ENCODE data around the gene TIMMDC1. TPM values are rescaled to one million over a fixed set of nuclear protein-coding genes. Genes with fewer than 3 reads are reported as not detected.

TIMMDC1 gene
- total and polyA plus RNA-seq, 2 donors from 2014 or later = 114 to 169 TPM

DNA sequence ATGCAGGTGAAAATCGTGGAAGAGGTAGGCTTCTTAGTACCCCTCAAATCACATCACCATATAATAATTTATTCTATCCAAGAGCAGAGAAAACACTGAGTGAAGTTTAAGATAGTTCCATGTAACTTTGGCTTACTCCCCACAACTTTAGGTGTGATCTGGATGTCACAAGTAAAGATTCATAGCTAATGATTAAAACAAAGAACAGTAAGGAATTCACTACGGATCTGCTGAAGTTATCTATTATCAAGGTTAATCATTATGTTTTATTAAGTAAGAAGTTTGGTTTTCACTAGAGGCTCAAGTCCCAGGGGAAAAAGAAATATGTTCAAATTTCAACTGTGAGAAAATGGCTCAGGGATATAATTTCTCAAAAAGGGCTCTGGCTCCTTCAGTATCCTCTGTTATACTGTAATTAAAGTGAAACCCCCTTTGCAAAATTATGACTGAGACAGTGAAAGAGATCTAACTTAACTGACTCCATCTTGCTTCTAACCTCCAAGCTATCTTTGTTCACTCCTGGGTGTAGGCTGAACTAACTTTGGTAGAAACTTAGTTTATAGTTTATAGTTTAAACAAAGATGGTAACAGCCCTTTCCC lies 43.9 kb downstream of the TIMMDC1 start:
- no peaks in the 10 kb centered on the region for H3K27me3 ChIP-seq (ENCODE audit: control insufficient read depth, insufficient read depth, low read length)
- H3K9me3 ChIP-seq (ENCODE audit: control insufficient read depth in 2 of 3, insufficient read depth in 1 of 3, low read length in 3 of 3) = peaks cover 0 to 3% (median 0%) of the 10 kb centered on the region in 3 donors
- intact Hi-C loops (cut with DNase I) = no loop called here
- TF ChIP-seq, protein P1, sequence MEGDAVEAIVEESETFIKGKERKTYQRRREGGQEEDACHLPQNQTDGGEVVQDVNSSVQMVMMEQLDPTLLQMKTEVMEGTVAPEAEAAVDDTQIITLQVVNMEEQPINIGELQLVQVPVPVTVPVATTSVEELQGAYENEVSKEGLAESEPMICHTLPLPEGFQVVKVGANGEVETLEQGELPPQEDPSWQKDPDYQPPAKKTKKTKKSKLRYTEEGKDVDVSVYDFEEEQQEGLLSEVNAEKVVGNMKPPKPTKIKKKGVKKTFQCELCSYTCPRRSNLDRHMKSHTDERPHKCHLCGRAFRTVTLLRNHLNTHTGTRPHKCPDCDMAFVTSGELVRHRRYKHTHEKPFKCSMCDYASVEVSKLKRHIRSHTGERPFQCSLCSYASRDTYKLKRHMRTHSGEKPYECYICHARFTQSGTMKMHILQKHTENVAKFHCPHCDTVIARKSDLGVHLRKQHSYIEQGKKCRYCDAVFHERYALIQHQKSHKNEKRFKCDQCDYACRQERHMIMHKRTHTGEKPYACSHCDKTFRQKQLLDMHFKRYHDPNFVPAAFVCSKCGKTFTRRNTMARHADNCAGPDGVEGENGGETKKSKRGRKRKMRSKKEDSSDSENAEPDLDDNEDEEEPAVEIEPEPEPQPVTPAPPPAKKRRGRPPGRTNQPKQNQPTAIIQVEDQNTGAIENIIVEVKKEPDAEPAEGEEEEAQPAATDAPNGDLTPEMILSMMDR (IDR thresholded peaks at IDR 0.05; ENCODE audit: borderline replicate concordance, extremely low read depth, insufficient read depth) = no peak
- DNase-seq = peak in 2 of 5 donors; percentile 10 to 39
- H3K9ac ChIP-seq (ENCODE audit: low read length in 3 of 3) = no peak overlapping the region
- H3K36me3 ChIP-seq (ENCODE audit: control insufficient read depth in 2 of 3, insufficient read depth in 3 of 3, low read length in 3 of 3) = no peaks in the 10 kb centered on the region
- FAIRE-seq = peak; percentile 55
- no peaks in the 10 kb centered on the region for H3K4me1 ChIP-seq (ENCODE audit: control insufficient read depth in 2 of 3, insufficient read depth in 2 of 3, low read depth in 1 of 3, low read length in 3 of 3)
- no peak overlapping the region for H3K27ac ChIP-seq (ENCODE audit: low read depth in 2 of 2, low read length in 2 of 2)
- no peak overlapping the region for H3K4me3 ChIP-seq (ENCODE audit: low read length in 3 of 3)

DNA sequence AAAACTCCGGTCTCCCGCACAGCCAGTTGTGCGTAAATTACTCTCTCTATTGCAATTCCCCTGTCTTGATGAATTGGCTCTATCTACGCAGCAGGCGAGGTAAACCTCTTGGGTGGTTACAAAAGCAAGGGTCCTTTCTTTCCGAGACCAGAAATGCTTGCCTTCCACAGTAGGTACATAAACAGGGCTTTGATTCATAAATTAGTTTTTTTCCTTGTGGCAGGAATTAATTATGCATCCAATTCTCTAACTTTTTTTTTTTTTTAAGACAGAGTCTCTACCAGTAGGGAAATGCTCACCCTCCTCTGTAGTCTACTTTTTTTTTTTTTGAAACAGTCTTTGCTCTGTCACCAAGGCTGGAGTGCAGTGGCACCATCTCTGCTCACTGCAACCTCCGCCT lies 44.8 kb downstream of the TIMMDC1 start:
- H3K4me1 ChIP-seq (ENCODE audit: control insufficient read depth in 2 of 3, insufficient read depth in 2 of 3, low read depth in 1 of 3, low read length in 3 of 3) = no peaks in the 10 kb centered on the region
- H3K4me3 ChIP-seq (ENCODE audit: low read length in 3 of 3) = no peak overlapping the region
- intact Hi-C loops (cut with DNase I) = no loop called here
- no peak for DNase-seq
- FAIRE-seq = no peak
- H3K9ac ChIP-seq (ENCODE audit: low read length in 3 of 3) = no peak overlapping the region
- H3K27me3 ChIP-seq (ENCODE audit: control insufficient read depth, insufficient read depth, low read length) = no peaks in the 10 kb centered on the region
- peaks cover 0 to 3% (median 0%) of the 10 kb centered on the region in 3 donors for H3K9me3 ChIP-seq (ENCODE audit: control insufficient read depth in 2 of 3, insufficient read depth in 1 of 3, low read length in 3 of 3)
- TF ChIP-seq, protein P1 (IDR thresholded peaks at IDR 0.05; ENCODE audit: borderline replicate concordance, extremely low read depth, insufficient read depth) = no peak
- H3K27ac ChIP-seq (ENCODE audit: low read depth in 2 of 2, low read length in 2 of 2) = no peak overlapping the region
- no peaks in the 10 kb centered on the region for H3K36me3 ChIP-seq (ENCODE audit: control insufficient read depth in 2 of 3, insufficient read depth in 3 of 3, low read length in 3 of 3)

DNA sequence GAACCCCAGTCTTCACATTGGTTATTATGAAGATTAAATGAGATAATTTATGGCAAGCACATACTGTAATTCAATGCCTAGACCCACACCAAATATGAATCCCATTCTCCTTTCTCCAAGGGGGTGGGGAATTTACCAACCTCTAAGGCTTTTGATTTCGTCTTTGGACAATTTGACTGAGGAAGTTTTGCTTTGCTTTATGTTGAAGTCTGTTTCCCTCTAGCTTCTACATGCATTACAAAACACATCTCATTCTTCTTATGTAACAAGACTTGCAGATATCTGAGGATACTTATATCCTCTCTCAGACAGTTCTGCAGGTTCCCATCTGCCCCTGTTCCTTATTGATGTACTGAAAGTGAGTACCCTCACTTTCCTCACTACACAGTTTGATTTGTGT lies 48.9 kb downstream of the TIMMDC1 start:
- TF ChIP-seq, protein P1 (IDR thresholded peaks at IDR 0.05; ENCODE audit: borderline replicate concordance, extremely low read depth, insufficient read depth) = no peak
- no peak for DNase-seq
- no peaks in the 10 kb centered on the region for H3K4me1 ChIP-seq (ENCODE audit: control insufficient read depth in 2 of 3, insufficient read depth in 2 of 3, low read depth in 1 of 3, low read length in 3 of 3)
- no peaks in the 10 kb centered on the region for H3K27me3 ChIP-seq (ENCODE audit: control insufficient read depth, insufficient read depth, low read length)
- no peak overlapping the region for H3K9ac ChIP-seq (ENCODE audit: low read length in 3 of 3)
- no peak for FAIRE-seq
- H3K9me3 ChIP-seq (ENCODE audit: control insufficient read depth in 2 of 3, insufficient read depth in 1 of 3, low read length in 3 of 3) = peaks cover 0 to 3% (median 0%) of the 10 kb centered on the region in 3 donors
- H3K4me3 ChIP-seq (ENCODE audit: low read length in 3 of 3) = no peak overlapping the region
- no peaks in the 10 kb centered on the region for H3K36me3 ChIP-seq (ENCODE audit: control insufficient read depth in 2 of 3, insufficient read depth in 3 of 3, low read length in 3 of 3)
- intact Hi-C loops (cut with DNase I) = no loop called here
- no peak overlapping the region for H3K27ac ChIP-seq (ENCODE audit: low read depth in 2 of 2, low read length in 2 of 2)

DNA sequence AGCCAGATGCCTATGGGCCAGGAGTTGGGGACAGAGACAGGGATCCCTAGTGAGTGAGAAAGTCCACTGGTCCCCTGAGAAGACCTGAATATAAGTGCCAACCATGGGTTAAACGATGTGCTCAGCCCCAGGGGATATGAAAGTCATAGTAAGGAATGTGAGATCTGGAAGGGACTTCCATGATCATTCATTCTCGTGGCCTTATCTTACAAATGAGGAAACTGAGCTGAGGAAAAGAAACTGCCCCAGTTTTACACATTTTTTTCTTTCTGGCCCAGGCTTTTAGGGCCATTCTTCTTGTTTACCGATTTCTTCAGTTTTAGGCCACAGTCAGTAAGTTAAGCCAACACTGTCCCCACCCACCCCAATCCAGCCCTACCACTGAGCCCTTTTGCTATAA lies 50.0 kb downstream of the TIMMDC1 start:
- Histone ChIP-seq H3K9me3 (ENCODE audit: control insufficient read depth in 2 of 3, insufficient read depth in 1 of 3, low read length in 3 of 3) (no peaks in the 10 kb centered on the region), H3K9ac (ENCODE audit: low read length in 3 of 3) (no peak overlapping the region), H3K27me3 (ENCODE audit: control insufficient read depth, insufficient read depth, low read length) (no peaks in the 10 kb centered on the region), H3K4me1 (ENCODE audit: control insufficient read depth in 2 of 3, insufficient read depth in 2 of 3, low read depth in 1 of 3, low read length in 3 of 3) (no peaks in the 10 kb centered on the region), H3K4me3 (ENCODE audit: low read length in 3 of 3) (no peak overlapping the region), H3K27ac (ENCODE audit: low read depth in 2 of 2, low read length in 2 of 2) (no peak overlapping the region), H3K36me3 (ENCODE audit: control insufficient read depth in 2 of 3, insufficient read depth in 3 of 3, low read length in 3 of 3) (no peaks in the 10 kb centered on the region)
- intact Hi-C loops (cut with DNase I) = no loop called here
- no peak for DNase-seq
- TF ChIP-seq, protein P1 (IDR thresholded peaks at IDR 0.05; ENCODE audit: borderline replicate concordance, extremely low read depth, insufficient read depth) = no peak
- FAIRE-seq = no peak
